Vagina (tissue), 2 donors: ENCODE results near the gene PAM16.

Experiments used
- POLR2A ChIP-seq, 2 donors: fragments of 450-650 bp; IDR thresholded peaks; one replicate each; pipeline ENCODE4 v1.6.1; 2017; ENCODE audit warnings: antibody characterized with exemption in 2 of 2, mild to moderate bottlenecking in 2 of 2, moderate library complexity in 2 of 2
- TF ChIP-seq, protein P1 (sequence below), 3 experiments: fragments of 450-650 bp in 2 of 3; fragments of 200-600 bp in 1 of 3; sonication (generic) in 1 of 3; IDR thresholded peaks; one replicate each; pipeline ENCODE4 v1.5.1; 2017 to 2019; ENCODE audit warnings: antibody characterized with exemption in 3 of 3, mild to moderate bottlenecking in 2 of 3, moderate library complexity in 2 of 3

DNA sequence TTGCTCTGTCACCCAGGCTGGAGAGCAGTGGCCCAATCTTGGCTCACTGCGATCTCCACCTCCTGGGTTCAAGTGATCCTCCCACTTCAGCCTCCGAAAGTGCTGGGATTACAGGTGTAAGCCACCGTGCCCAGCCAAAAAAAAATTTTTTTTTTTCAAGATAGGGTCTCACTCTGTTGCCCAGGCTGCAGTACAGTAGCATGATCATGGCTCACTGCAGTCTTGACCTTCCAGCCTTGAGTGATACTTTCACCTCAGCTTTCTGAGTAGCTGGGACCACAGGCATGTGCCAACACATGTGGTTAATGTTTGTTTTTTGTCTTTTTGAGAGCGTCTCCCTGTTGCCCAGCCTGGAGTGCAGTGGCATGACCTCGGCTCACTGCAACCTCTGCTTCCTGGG is 1.7 kb upstream of the PAM16 start:
- TF ChIP-seq, protein P1, sequence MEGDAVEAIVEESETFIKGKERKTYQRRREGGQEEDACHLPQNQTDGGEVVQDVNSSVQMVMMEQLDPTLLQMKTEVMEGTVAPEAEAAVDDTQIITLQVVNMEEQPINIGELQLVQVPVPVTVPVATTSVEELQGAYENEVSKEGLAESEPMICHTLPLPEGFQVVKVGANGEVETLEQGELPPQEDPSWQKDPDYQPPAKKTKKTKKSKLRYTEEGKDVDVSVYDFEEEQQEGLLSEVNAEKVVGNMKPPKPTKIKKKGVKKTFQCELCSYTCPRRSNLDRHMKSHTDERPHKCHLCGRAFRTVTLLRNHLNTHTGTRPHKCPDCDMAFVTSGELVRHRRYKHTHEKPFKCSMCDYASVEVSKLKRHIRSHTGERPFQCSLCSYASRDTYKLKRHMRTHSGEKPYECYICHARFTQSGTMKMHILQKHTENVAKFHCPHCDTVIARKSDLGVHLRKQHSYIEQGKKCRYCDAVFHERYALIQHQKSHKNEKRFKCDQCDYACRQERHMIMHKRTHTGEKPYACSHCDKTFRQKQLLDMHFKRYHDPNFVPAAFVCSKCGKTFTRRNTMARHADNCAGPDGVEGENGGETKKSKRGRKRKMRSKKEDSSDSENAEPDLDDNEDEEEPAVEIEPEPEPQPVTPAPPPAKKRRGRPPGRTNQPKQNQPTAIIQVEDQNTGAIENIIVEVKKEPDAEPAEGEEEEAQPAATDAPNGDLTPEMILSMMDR (IDR thresholded peaks at IDR 0.05): no peak
- no peak for TF ChIP-seq POLR2A (IDR thresholded peaks at IDR 0.05)
